ENCODE results near the gene MECR.
A peak's percentile ranks its signal among the peaks of the same experiment; 100 is the strongest.
"Not testable (repeated sequence)": the region's sequence is repeated elsewhere in the genome, so short reads cannot be mapped to it uniquely, and the experiment has no call there.

Gene MECR

DNA sequence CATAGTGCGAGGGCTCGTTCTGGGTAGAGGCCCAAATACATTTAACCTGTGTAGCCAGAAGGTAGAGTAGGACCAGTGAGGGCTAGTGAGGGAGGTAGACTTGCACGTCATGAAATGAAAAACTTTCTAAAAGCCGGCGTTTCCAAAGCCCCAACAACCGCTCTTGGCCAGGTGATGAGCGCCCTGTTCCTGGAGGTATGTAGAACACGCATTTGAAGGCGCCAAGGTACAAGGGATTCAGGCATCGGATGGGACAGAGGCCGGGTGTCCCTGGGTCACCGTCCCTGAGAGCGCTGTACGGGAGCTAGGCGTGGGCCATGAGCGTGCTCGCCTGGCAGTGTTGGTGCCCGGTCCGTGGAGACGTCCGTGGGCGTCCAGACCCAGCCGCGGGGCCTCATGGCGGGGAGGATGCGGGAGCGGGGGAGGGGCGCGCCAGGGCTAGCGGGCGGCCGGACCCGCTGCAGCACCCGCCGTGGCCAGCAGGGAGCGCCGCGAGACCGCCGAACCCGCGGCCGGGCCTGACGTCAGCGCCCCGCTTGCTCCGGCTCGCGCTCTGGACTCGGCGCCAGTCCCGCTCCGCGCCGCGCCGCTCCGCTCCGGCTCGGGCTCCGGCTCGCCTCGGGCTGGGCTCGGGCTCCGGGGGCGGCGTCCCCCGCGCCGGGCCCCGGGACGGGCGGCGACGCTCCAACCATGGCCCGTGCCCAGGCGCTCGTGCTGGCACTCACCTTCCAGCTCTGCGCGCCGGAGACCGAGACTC lies 5.4 kb upstream of the MECR start, which contains the start of gene PTPRU:
PTPRU (plus strand) TSS at position 568 of the 757 bp plus-strand sequence; CDS start at position 691, 123 bp downstream.
- DNase-seq (ENCODE audit: low read depth in 3 of 3) = peak; percentile 54 to 77 (median 70)

DNA sequence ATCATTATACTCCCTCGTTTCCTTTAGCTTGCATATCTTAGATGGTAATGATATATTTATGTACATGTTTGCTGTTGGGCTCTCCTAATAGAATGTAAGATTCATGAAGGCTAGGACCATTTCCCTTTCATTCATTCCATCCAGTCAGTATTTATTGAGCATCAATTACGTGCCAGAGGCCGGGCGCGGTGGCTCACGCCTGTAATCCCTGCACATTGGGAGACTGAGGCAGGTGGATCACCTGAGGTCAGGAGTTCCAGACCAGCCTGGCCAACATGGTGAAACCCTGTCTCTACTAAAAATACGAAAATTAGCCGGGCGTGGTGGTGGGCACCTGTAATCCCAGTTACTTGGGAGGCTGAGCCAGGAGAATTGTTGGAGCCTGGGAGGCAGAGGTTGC lies 4.1 kb upstream of the MECR start:
- not testable (repeated sequence) for DNase-seq (ENCODE audit: low read depth in 3 of 3)

DNA sequence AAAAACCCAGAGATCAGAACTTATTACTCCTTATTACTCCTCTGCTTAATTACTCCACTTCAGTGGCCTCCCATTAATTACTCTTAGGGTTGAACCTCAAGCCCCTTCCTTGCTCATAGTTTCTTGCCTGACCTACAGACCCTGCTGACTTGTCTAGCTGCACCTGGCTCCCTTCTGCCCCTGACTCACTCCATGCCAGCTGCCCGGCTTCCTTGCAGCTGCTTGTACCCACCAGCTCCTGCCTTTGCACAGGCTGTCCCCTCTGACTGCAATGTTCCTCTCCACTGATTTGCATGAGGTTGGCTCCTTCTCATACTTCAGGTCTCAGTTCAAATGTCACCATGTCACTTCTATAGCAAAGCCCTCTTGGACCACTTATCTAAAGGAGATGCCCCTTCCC lies 3.7 kb upstream of the MECR start:
- no peak for DNase-seq (ENCODE audit: low read depth in 3 of 3)

DNA sequence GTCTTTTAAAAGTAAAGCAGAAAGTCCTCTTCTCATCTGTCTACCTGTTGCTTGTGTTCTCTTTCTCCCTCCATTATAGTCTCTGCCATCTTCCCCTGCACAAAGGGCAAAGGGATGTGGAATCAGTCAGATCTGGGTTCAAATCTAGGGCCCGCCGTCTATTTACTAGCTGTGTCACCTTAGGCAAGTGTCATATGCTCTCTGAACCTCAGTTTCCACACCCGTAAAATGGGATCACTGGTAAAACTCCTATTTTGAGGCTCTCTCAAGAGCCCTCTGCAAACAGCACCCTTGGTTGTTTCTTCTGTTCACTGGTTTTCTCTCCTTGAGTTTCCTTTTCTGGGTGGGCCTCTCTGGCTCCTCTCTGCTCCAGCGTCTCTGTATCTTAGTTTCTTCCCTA lies 3.0 kb upstream of the MECR start:
- no peak for DNase-seq (ENCODE audit: low read depth in 3 of 3)

DNA sequence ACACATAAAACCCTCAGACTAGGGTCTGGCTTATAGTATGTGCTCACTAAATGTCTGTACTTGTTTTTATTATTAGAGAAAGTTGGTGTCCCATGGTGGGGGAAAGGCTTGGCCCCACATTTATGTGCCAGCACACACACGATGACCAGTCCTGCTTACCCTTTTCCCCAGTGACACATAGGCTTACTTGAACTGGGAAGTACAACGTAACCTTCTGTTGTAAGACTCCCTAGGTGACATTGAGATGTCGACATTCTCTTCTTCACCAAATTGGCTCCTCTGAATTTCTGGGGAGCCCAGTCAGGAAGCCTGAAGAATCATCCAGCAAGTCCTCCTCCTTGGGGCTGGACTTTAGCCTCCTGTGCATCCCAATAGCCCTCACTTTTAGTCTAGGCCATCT lies 1.7 kb upstream of the MECR start:
- DNase-seq (ENCODE audit: low read depth in 3 of 3) = no peak

DNA sequence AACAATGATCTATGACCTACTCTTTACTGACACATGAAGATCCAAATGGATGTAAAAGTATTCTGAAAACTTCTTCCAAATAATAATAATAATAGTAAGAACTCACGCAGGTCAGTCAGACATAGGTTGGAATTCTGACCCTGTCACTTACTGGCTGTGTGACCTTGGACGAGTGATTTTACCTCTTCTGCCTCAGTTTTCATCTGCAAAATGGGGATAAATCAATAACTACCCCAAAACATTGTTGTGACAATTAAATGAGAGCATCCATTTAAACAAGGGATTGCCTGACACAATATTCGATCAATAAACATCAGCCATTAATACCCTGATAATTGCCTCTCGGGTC lies 556 bp downstream of the MECR start:
- DNase-seq (ENCODE audit: low read depth in 3 of 3) = no peak

DNA sequence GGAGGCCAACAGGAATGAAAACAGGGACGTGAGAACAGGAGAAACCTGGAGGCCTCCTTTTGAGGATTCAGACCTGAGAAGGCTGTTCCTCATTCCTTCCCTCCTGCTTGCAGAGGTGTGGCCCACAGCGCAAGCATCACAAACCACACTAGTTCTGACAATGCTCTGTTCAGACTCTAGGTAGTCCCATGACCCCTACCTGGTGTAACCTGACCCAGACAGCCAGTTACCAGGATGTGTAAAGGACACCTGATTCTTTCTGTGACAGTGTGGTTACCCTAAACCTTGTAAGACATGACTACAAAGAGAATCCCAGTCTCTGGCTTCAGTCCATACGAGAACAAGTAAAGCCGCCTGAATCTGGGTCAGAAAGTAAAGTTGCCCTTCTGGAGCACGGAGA lies 3.2 kb downstream of the MECR start:
- no peak for DNase-seq (ENCODE audit: low read depth in 3 of 3)

DNA sequence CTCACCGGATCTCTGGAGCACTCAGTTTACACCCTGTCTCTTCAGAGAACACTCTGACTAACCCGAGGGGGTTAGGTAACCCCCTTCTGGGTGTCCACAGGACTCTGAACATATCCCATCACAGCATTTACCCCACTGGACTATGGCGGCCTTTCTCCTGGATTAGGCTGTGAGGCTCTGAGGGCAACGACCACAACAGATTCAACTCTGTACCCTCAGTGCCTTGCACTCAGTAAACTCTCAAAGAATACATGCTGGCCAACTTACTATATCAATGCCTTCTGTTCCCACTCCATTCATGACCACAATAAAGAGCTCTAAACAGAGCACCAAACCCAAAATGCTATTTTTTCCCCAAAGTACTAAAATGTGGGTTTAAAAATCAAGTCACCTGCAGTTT lies 5.4 kb downstream of the MECR start:
- no peak for DNase-seq (ENCODE audit: low read depth in 3 of 3)

DNA sequence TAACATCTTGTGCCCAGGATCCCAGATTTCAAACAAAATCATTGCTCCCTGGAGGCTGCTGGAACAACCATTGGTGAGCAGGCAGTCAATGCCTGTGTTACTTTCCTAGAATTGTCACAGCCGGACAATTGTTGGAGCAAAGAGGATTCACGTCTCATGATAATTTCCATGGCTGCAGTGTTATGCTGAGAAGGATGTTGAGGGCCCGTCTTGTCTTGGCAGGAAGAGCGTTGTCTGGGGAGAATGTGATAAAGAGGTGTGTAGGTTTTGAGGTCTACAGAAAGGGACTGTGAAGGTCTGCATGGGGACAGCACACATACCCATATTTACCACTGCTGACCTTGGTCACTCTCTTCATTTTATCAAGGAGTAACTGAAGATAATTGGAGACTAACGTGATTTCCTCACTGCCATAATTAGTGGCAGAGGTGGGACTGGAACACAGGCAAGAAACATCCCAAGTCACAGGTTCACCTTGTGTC lies 6.3 kb downstream of the MECR start:
- no peak for DNase-seq (ENCODE audit: low read depth in 3 of 3)

DNA sequence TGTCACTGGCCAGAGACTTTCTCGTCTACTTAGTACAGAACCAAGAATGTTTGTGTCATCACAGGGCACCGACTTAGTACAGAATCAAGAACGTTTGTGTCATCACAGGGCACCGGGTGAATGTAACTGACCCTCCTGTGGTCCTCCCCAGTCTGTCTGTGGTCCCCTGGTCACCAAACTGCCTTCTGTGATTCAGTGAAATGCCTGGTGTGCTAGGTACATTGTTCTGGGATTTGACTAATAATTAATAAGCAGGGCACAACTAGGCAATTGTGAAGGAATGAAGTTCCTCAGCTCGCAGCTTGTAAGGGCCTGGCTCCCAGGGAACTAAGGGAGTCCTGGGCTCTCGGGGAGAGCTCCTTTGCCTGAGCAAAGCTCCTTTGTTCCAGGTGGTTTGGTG lies 7.2 kb downstream of the MECR start:
- no peak for DNase-seq (ENCODE audit: low read depth in 3 of 3)

DNA sequence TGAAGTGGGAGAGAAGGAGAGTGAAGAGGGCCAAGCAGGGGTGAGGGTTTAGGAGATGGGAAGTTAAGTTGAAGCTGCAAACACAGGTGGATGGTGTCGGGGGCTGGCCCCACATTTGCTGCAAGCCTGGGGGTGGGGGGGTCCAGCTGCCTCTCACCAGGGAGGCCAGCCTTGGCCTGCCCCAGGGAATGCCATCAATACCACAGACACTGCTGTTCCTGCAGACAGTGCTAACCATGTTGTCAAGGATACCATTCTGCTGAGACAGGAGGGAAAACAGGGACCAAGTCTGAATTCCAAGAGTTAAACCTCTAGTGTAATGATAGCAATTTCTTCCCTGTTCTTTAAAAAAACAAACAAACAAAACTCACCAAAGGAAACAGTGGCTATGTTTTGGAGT lies 8.0 kb downstream of the MECR start:
- DNase-seq (ENCODE audit: low read depth in 3 of 3) = no peak

DNA sequence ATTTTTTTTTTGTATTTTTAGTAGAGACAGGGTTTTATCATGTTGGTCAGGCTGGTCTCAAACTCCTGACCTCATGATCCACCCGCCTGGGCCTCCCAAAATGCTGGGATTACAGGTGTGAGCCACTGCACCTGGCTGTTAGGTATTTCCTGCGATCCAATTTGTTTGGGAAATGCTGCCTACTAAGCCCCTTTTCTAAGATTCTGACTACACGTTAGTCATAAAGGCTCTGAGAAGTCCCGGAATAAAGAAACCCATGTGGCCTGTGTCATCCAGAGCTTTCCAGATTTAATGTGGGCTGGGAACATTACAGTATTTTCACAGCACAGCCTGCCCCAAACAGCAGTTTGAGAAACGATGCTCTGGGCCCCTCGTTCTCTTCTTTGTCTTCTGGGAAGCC lies 8.5 kb downstream of the MECR start:
- not testable (repeated sequence) for DNase-seq (ENCODE audit: low read depth in 3 of 3)

DNA sequence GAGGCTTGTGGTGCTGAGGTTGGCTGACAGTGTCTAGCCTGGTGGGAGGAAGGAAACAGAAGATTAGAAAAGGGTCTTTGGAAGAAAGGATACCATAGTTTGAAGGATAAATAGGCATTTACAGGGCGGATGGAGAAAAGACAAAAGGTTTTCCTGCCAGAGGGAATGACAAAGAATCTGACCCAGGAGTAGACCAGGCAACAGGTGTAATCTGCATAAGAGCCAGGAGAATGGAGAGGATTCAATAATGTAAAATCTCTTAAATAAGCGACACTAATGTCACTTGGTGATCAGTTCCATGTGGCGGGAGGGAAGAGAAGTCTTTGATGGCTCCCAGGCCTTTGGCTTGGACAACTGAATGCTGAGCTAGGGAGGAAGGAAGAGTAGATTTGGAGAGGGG lies 9.4 kb downstream of the MECR start:
- no peak for DNase-seq (ENCODE audit: low read depth in 3 of 3)

DNA sequence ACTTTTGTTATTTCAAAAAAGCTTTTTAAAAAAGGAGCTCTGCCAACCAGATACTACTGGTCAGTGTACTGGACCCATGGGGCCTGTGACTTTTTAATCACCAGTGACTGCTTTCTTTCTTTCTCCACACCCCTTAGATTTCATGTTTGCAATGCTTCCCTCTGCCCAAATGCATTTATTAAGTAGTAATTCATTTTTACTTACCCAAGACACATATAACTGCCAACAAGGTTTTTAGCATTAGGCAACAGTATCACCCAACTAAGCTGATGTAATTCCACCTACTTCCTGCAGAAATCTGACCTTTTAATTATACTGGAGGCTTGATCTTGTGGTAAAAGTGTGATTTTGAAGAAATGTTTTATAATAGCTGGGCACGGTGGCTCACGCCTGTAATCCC lies 12.5 kb downstream of the MECR start:
- DNase-seq (ENCODE audit: low read depth in 3 of 3) = no peak

DNA sequence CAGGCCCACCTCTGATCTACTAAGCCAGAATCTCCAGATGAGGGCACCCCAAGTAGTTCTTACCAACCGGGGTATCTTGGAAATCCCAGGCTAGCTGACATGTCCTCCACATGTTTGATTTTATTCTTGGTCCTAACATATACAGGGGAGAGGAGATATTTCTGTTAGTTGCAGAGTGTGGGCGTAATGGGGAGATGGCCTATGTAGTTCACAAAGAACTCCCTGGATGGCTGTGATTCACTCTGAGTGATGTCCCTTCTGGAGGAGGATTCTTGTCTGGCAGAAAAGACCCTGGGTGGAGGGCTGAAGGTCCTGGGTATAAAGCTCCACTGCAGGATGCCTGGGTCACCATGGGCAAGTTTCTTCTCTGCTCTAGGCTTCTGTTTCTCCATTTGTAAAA lies 13.1 kb downstream of the MECR start:
- no peak for DNase-seq (ENCODE audit: low read depth in 3 of 3)

DNA sequence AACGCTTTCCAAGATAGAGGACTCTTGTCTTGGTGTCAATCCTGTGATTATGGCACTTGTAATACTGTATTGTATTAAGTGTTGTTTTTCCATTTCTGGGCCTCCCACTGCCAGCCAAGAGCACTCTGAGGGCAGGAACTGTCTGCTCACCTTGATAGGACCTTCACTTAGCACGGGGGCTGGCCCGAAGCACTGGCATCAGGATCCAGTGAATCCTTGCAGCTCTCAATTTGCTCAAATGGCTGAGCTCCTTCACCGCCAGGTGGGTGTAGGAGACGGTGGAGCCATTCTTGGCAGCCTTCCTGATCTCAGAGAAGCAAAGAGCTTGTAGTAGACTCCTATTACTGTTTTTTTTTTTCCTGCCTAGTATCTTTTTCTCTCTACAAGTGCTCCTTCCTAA lies 17.7 kb downstream of the MECR start:
- no peak for DNase-seq (ENCODE audit: low read depth in 3 of 3)

DNA sequence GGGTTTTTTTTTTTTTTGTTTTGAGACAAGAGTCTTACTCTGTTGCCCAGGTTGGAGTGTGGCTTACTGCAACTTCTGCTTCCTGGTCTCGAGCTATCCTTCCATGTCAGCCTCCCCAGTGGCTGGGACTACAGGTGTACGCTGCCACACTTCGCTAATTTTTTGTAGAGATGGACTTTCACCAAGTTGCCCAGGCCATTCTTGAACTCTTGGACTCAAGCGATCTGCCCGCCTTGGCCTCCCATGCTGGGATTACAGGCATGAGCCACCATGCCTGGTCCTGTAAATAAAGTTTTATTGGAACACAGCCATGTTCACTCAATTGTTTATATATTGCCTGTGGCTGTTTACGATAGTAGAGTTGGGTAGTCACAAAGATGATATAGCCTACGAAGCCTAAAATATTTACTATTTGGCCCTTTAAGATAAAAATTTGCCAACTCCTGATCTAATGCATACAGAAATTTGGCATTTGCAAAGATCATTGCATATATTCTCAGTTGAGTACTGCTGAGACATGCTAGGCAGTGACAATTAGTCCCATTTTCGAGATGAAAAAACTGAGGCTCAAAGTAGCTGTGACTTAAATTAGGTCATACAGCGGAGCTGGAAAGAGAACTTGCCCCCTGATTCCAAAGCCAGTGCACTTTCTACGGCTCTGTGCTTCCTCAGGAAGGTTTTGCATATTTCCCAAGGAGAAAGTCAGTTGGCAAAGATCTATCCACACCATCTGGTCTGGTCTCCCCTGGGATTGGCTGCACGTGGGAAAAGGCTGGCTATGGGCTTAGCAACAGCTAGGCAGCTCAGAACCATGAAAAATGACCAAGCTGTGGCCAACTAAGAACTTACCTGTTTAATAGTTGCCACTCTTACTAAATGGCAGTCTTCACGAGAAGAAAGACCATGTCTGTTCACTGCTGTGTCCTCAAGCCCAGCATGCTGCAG lies 19.4 kb downstream of the MECR start:
- no peak for DNase-seq (ENCODE audit: low read depth in 3 of 3)

DNA sequence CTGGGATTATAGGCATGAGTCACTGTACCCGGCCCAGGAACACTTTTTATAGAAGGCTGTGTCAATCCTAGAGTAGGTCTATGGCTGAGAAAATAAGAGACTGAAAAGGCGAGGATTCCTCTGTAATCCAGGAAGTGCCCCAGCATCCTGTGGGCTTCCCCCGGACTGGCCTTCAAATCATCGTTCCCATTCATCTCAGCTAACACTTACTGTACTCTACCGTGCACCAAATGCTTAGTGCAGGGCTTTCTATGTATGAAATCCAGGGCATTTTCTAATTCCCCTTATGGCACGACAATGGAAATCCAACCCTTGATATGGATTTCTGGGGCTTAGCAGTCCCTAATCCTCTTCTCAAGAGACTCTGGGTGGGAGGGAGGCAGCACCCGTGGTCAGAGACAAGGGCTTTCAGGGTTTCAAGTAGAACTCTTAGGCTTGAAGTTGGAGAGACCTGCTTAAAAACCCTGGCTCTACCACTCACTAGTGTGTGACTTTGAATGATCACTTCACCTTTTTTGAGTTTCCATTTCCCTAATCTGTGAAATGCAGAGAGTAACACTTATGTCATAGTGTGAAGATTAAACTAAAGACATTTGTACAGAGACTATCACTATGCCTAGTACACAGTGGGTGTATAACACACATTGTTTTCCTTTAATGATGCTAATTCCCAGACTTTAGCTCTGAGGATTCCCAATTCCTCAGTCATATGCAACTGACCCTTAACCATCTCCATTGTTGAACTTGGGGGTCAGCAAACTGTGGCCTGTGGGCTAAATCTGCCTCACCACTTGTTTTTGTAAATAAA lies 20.3 kb downstream of the MECR start:
- no peak for DNase-seq (ENCODE audit: low read depth in 3 of 3)

DNA sequence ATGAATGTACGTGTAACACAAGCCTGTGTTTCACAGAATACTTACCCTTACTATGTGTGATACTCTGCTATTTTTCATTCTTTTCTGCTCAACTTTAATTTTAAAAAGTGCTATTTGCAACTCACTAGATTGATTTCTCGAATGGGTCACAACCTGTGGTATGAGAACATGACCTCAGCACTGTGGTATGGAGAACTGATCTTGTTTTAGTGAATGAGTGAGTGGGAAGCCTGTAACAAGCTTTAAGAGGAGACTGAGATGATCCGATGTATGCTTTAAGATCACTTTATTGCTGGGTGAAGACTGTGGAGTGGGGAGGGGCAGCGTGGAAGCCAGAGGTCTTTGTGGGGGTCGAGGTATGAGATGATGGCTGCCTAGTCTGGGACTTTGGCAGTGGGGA lies 21.6 kb downstream of the MECR start:
- no peak for DNase-seq (ENCODE audit: low read depth in 3 of 3)

DNA sequence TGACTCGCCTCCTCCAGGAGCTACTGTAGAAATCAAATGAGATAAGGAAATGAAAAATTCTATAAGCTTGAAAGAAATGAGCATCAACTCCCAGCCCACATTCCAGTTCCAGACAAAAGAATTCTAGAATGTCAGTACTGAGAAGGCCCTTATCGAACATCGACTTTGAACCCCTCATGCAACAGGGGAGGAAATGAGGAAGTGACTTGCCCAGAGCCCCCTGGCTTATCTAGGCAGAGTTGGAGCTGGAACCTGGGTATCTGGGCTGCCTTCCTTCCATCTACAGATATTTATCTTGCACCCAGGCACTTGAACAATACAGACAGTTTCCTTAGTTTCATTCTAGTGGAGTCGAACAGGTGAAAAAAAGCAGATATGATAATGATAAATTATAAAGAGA lies 22.3 kb downstream of the MECR start:
- DNase-seq (ENCODE audit: low read depth in 3 of 3) = no peak

DNA sequence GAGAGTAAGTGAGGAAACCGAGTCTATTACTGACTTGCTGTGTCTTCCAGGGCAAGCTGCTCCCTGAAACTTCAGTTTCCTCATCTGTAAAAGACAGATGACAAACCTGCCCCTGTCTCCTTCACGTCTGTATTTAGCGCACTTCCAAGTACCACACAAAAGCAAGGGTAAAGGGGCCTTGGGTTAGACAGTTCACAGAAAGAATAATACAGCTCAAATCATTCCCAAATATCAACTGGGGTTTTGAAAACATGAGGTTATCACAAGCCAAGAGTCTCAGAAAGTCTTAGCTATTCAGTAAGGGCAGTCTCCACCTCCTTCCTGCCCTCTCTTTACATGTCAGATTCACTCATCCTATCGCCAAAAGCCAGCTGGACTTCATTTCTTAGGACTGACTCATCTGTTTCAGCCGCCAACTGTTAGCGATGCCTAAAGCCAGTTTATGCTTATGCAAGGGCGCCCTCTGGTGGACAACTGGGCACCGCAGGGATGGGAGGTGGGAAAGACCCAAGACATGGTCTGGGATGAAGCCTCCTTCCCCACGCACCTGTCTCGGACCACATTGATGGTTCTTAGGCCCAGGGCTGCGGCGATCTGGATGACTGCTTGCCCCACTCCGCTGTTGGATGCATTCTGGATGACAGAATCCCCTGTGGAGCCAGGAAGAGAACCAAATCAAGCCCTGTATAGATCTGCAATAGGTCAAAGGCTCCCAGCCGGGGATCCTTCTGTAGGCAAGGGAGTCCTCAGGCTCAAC lies 28.0 kb downstream of the MECR start:
- peak; percentile 74 to 87 (median 83) for DNase-seq (ENCODE audit: low read depth in 3 of 3)

All from stimulated activated CD4-positive, alpha-beta T cell treated with anti-CD3 and anti-CD28 coated beads, TNF-alpha, amount 100 ng/mL, for 24 hours (primary cell).